ENCODE data around the gene FDX2.

DNA sequence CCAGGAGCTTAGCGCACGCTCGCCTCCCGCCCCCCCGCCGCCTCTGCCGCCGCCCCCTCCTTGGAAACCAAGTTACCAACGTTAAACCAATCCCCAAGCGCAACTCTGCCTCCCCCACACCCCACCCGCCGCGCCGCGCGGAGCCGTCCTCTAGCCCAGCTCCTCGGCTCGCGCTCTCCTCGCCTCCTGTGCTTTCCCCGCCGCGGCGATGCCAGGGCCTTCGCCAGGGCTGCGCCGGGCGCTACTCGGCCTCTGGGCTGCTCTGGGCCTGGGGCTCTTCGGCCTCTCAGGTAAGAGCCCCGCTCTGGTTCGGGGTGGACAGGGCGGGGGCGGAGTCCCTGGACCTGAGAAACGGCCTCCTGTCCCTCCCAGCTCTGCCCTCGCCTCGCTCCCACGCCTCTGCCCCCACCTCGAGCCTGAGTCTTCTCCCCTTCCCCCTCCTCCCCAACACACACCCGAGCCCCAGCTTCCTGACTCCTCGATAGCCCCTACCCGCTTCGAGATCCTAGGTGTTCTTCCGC is 25.9 kb downstream of the FDX2 start, which contains the start of gene ICAM5:
- TF ChIP-seq, protein P1, sequence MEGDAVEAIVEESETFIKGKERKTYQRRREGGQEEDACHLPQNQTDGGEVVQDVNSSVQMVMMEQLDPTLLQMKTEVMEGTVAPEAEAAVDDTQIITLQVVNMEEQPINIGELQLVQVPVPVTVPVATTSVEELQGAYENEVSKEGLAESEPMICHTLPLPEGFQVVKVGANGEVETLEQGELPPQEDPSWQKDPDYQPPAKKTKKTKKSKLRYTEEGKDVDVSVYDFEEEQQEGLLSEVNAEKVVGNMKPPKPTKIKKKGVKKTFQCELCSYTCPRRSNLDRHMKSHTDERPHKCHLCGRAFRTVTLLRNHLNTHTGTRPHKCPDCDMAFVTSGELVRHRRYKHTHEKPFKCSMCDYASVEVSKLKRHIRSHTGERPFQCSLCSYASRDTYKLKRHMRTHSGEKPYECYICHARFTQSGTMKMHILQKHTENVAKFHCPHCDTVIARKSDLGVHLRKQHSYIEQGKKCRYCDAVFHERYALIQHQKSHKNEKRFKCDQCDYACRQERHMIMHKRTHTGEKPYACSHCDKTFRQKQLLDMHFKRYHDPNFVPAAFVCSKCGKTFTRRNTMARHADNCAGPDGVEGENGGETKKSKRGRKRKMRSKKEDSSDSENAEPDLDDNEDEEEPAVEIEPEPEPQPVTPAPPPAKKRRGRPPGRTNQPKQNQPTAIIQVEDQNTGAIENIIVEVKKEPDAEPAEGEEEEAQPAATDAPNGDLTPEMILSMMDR (IDR thresholded peaks at IDR 0.05; ENCODE audit: low read depth, low read length, missing input control): no peak
- TF ChIP-seq REST (IDR thresholded peaks at IDR 0.05): no peak
- TF ChIP-seq RXRA (IDR thresholded peaks at IDR 0.05): no peak
- TF ChIP-seq, protein P2, sequence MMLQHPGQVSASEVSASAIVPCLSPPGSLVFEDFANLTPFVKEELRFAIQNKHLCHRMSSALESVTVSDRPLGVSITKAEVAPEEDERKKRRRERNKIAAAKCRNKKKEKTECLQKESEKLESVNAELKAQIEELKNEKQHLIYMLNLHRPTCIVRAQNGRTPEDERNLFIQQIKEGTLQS (IDR thresholded peaks at IDR 0.05): no peak
- TF ChIP-seq GABPA (IDR thresholded peaks at IDR 0.05 in 1 of 2, conservative IDR thresholded peaks at IDR 0.05 in 1 of 2): no peak
- no peak for TF ChIP-seq SP1 (IDR thresholded peaks at IDR 0.05)
- TF ChIP-seq RAD21 (IDR thresholded peaks at IDR 0.05): no peak
- TF ChIP-seq JUND (IDR thresholded peaks at IDR 0.05): no peak
- no peak for TF ChIP-seq HNF4G (IDR thresholded peaks at IDR 0.05)
- no peak for TF ChIP-seq FOXA1 (IDR thresholded peaks at IDR 0.05)
- TF ChIP-seq TAF1 (conservative IDR thresholded peaks at IDR 0.05): no peak
- TF ChIP-seq YY1 (IDR thresholded peaks at IDR 0.05): no peak
- TF ChIP-seq MAX (IDR thresholded peaks at IDR 0.05): no peak
